Endothelial cell (in vitro differentiated cells): ENCODE measurements around the gene TMEM89. TPM values are rescaled to one million over a fixed set of nuclear protein-coding genes. Genes with fewer than 3 reads are reported as not detected.
A peak's percentile ranks its signal among the peaks of the same experiment; 100 is the strongest.

ENCODE experiments used
- DNase-seq: peaks from one replicate; pipeline ENCODE4 v3.0.0; 2021; ENCODE audit warnings: low spot score
- H3K27ac Mint-ChIP-seq: one replicate; pipeline ENCODE4 v1.8.0; 2021; ENCODE audit warnings: mixed read lengths, inconsistent platforms; ENCODE audit not compliant: unreplicated experiment
- H3K27me3 Mint-ChIP-seq: one replicate; pipeline ENCODE4 v1.8.0; 2021; ENCODE audit warnings: mild to moderate bottlenecking, moderate library complexity, mixed read lengths, inconsistent platforms; ENCODE audit not compliant: unreplicated experiment
- H3K36me3 Mint-ChIP-seq: one replicate; pipeline ENCODE4 v1.8.0; 2021; ENCODE audit warnings: mild to moderate bottlenecking, low read depth, mixed read lengths, inconsistent platforms; ENCODE audit not compliant: unreplicated experiment
- H3K4me1 Mint-ChIP-seq: one replicate; pipeline ENCODE4 v1.8.0; 2021; ENCODE audit warnings: mild to moderate bottlenecking, mixed read lengths, inconsistent platforms; ENCODE audit not compliant: unreplicated experiment
- H3K4me3 Mint-ChIP-seq: one replicate; pipeline ENCODE4 v1.8.0; 2021; ENCODE audit warnings: mild to moderate bottlenecking, mixed read lengths, inconsistent platforms; ENCODE audit not compliant: unreplicated experiment
- H3K9me3 Mint-ChIP-seq: one replicate; pipeline ENCODE4 v1.8.0; 2021; ENCODE audit warnings: mixed read lengths, inconsistent platforms; ENCODE audit not compliant: unreplicated experiment
- CTCF ChIP-seq: fragments of 200-600 bp; sonication (generic); IDR thresholded peaks from one replicate; pipeline ENCODE4 v1.5.0; 2021; ENCODE audit warnings: antibody characterized with exemption; ENCODE audit not compliant: unreplicated experiment
- total RNA-seq: library from RNA; stranded (reverse); fragmentation: NEBNext Ultra II Directional; extraction: Animal tissue kit (Norgen Biotek cat#: 25700); gene quantifications from one replicate; pipeline ENCODE4 v1.2.1, GENCODE V29; 2021; ENCODE audit not compliant: unreplicated experiment

Gene TMEM89
- total RNA-seq, 1 donor from 2014 or later, result 0.44 TPM

- H3K9me3 Mint-ChIP-seq, result no peaks in the 10 kb centered on the region
- TF ChIP-seq CTCF, result no peak
- H3K27me3 Mint-ChIP-seq, result peaks cover 5% of the 10 kb centered on the region
- peak overlapping the region; percentile 59 for H3K4me3 Mint-ChIP-seq
- H3K4me1 Mint-ChIP-seq, result no peaks in the 10 kb centered on the region
- no peak for DNase-seq
- no peak overlapping the region for H3K27ac Mint-ChIP-seq
- peaks cover 15% of the 10 kb centered on the region for H3K36me3 Mint-ChIP-seq
Observed at GRCh38 chr3:48598323-48599076, 23.1 kb downstream of the TMEM89 start.

DNA sequence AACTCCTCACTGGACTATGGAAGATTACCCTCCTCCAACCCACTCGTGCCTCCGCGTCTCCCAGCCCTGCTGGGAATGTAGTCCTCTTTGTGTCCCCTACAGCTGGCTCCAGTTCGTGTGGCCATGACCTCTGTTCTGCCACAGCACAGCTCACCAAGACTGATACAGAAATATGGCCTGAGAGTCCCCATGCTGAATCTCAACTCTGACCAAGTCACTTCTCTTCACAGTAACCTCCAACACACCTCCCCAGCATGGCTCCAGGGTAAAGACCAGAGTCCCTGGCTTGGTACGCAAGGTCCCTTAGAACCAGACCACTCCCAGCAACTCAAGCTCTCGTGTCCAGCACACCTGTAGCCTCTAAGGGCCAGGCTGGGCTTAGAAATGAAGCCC is 24.2 kb downstream of the TMEM89 start:
- Mint-ChIP-seq H3K4me1 (no peaks in the 10 kb centered on the region), H3K36me3 (peaks cover 11% of the 10 kb centered on the region), H3K27ac (no peak overlapping the region), H3K4me3 (peak overlapping the region; percentile 13), H3K9me3 (no peaks in the 10 kb centered on the region), H3K27me3 (peaks cover 12% of the 10 kb centered on the region)
- no peak for DNase-seq
- TF ChIP-seq CTCF, result no peak

GRCh38 chr3:48596676-48597407 is 24.7 kb downstream of the TMEM89 start:
- H3K9me3 Mint-ChIP-seq, result no peaks in the 10 kb centered on the region
- H3K4me1 Mint-ChIP-seq, result no peaks in the 10 kb centered on the region
- no peak for TF ChIP-seq CTCF
- H3K27ac Mint-ChIP-seq, result no peak overlapping the region
- H3K36me3 Mint-ChIP-seq, result peaks cover 8% of the 10 kb centered on the region
- H3K4me3 Mint-ChIP-seq, result peak overlapping the region; percentile 13
- peaks cover 12% of the 10 kb centered on the region for H3K27me3 Mint-ChIP-seq
- DNase-seq, result no peak

- peaks cover 8% of the 10 kb centered on the region for H3K36me3 Mint-ChIP-seq
- H3K4me3 Mint-ChIP-seq, result no peak overlapping the region
- H3K9me3 Mint-ChIP-seq, result no peaks in the 10 kb centered on the region
- no peak for TF ChIP-seq CTCF
- no peak overlapping the region for H3K27ac Mint-ChIP-seq
- no peak for DNase-seq
- peaks cover 12% of the 10 kb centered on the region for H3K27me3 Mint-ChIP-seq
- H3K4me1 Mint-ChIP-seq, result no peaks in the 10 kb centered on the region
Observed at GRCh38 chr3:48596157-48596556, 25.4 kb downstream of the TMEM89 start.
